Esophagus squamous epithelium (tissue), 5 donors: ENCODE data around the gene MED15. TPM values are rescaled to one million over a fixed set of nuclear protein-coding genes. Genes with fewer than 3 reads are reported as not detected.
A peak's percentile ranks its signal among the peaks of the same experiment; 100 is the strongest.

Experiments
- DNase-seq: peaks from one replicate; lab custom pipeline; 2025; lab: John Stamatoyannopoulos, UW
- H3K27ac ChIP-seq, 4 donors: fragments of 200-600 bp; sonication (generic); one replicate each; pipeline ENCODE4 v1.5.1; 2016 to 2019; ENCODE audit warnings: mild to moderate bottlenecking in 1 of 4
- H3K27me3 ChIP-seq, 4 donors: fragments of 200-600 bp; sonication (generic); 1 replicate in 3 of 4; 2 replicates in 1 of 4; pipeline versions ENCODE4 v1.5.1 to v1.6.0; 2017 to 2021; ENCODE audit warnings: antibody characterized with exemption in 1 of 4
- H3K36me3 ChIP-seq, 3 donors: fragments of 200-600 bp; sonication (generic); one replicate each; pipeline ENCODE4 v1.5.1; 2016 to 2019
- H3K4me1 ChIP-seq, 3 donors: fragments of 200-600 bp; sonication (generic); one replicate each; pipeline ENCODE4 v1.5.1; 2017 to 2019
- H3K4me3 ChIP-seq, 4 donors: fragments of 200-600 bp; sonication (generic); 1 replicate in 3 of 4; 2 replicates in 1 of 4; pipeline ENCODE4 v1.5.1; 2016 to 2019; ENCODE audit warnings: mild to moderate bottlenecking in 2 of 4, moderate library complexity in 1 of 4
- H3K9me3 ChIP-seq, 3 donors: fragments of 200-600 bp; sonication (generic); one replicate each; pipeline ENCODE4 v1.5.1; 2016 to 2019
- POLR2A ChIP-seq, 4 donors: fragments of 450-650 bp; IDR thresholded peaks; one replicate each; pipeline ENCODE4 v1.6.1; 2017; ENCODE audit warnings: antibody characterized with exemption in 4 of 4, mild to moderate bottlenecking in 4 of 4, moderate library complexity in 3 of 4
- WGBS, 2 donors: methylation state at CpG; one replicate each; pipeline ENCODE4 v1.1.5; 2018; 5-methylcytosine and 5-hydroxymethylcytosine counted together
- intact Hi-C: fragments of 100-400 bp; cut with DNase I; formaldehyde crosslinking; loops from one replicate; pipeline ENCODE4 v1.15.0; 2022
- total RNA-seq, 4 donors: library from RNA; depleted of rRNA; stranded (reverse); fragments of >200 nt; gene quantifications; one replicate each; pipeline ENCODE4 v1.1.0, GENCODE V29; 2016
- TF ChIP-seq, protein P1 (sequence below), 6 experiments: fragments of 450-650 bp in 4 of 6; fragments of 200-600 bp in 2 of 6; sonication (generic) in 2 of 6; IDR thresholded peaks; one replicate each; pipeline ENCODE4 v1.5.1; 2016 to 2019; ENCODE audit warnings: antibody characterized with exemption in 6 of 6, mild to moderate bottlenecking in 4 of 6, moderate library complexity in 4 of 6
- donor health status: DM: yes; HTN: yes; CAD: no.

Gene MED15
- total RNA-seq, 4 donors from 2014 or later = 31.6 to 51.4 (median 46.1) TPM

DNA sequence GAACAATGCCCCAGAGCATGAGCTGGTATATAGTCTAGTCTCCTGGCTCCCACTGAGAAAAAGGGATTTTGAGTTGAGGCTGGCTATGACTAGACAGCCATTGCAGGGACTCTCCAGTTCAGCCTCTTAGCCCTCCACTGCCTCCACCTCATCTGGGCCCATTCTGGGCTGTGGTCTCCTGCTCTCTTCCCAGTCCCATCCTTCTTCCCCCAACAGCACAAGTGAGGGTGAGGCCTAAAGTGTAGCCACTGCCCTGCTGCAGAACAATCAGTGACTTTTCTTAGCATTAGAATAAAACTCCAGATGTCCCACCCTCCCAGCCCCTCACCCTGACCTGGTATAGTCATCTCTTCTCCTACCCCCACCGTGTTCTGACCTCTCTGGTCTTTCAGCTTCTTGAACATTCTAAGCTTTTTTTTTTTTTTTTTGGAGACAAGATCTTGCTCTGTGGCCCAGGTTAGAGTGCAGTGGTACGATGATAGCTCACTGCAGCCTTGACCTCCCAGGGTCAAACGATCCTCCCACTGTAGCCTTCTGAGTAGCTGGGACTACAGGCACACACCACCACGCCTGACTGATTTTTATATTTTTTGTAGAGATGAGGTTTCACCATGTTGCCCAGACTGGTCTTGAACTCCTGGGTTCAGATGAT is 4.3 kb downstream of the MED15 start:
- no peak for TF ChIP-seq POLR2A (IDR thresholded peaks at IDR 0.05)
- TF ChIP-seq, protein P1, sequence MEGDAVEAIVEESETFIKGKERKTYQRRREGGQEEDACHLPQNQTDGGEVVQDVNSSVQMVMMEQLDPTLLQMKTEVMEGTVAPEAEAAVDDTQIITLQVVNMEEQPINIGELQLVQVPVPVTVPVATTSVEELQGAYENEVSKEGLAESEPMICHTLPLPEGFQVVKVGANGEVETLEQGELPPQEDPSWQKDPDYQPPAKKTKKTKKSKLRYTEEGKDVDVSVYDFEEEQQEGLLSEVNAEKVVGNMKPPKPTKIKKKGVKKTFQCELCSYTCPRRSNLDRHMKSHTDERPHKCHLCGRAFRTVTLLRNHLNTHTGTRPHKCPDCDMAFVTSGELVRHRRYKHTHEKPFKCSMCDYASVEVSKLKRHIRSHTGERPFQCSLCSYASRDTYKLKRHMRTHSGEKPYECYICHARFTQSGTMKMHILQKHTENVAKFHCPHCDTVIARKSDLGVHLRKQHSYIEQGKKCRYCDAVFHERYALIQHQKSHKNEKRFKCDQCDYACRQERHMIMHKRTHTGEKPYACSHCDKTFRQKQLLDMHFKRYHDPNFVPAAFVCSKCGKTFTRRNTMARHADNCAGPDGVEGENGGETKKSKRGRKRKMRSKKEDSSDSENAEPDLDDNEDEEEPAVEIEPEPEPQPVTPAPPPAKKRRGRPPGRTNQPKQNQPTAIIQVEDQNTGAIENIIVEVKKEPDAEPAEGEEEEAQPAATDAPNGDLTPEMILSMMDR (IDR thresholded peaks at IDR 0.05) = no peak
- Histone ChIP-seq H3K36me3 (no peaks in the 10 kb centered on the region), H3K4me3 (no peak overlapping the region), H3K4me1 (peaks cover 48 to 95% (median 58%) of the 10 kb centered on the region in 3 donors), H3K9me3 (no peaks in the 10 kb centered on the region), H3K27ac (peak overlapping the region in 2 of 4 donors; percentile 14 to 99), H3K27me3 (no peaks in the 10 kb centered on the region)
- intact Hi-C loops = no loop called here
- 75 to 88% methylated on average over 3 to 4 of the region's 4 CpGs for WGBS, 2 donors
- DNase-seq = no peak

DNA sequence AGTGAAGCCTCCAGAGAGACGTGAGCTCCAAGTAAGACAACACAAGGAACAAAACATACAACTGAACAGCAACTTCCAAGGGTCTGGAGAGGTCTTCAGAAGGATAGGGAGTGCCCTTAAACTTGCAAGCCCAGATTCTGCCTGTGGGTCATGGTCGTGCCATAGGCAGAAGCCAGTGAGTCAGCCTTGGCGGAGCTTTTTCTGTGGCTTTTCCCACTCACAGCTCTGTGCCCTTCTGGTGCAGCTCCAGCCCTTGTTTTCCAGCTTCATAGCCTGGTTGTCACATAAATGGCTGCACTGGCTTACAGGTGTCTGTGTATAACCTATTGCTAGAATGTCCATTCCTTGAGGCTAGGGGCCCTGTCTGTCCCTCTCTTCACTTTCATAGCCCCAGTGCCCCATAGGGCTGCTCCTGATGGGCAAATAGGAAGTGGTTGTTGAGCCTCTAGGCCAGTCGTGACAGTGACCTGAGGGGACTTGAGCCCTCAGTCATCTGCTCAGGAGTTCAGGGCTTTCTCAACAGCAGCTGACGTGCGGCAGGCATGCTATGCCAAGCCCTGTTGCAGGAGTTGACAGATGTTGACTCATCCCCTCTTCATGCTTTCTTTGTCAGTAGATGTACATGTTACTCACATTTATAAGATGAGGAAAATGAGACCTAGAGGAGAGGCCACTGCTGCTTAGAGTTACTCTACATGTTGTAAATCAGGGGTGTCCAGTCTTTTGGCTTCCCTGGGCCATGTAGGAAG is 7.4 kb downstream of the MED15 start:
- TF ChIP-seq, protein P1 (IDR thresholded peaks at IDR 0.05) = no peak
- no peak for TF ChIP-seq POLR2A (IDR thresholded peaks at IDR 0.05)
- peak overlapping the region; percentile 61 to 90 (median 74) for H3K27ac ChIP-seq
- peaks cover 0 to 22% (median 3%) of the 10 kb centered on the region in 3 donors for H3K36me3 ChIP-seq
- peaks cover 34 to 100% (median 66%) of the 10 kb centered on the region in 3 donors for H3K4me1 ChIP-seq
- no peak overlapping the region for H3K4me3 ChIP-seq
- no peak for DNase-seq
- intact Hi-C loops = no loop called here
- whole genome bisulfite sequencing, 2 donors = 34 to 38% methylated on average over 6 of the region's 6 CpGs
- H3K27me3 ChIP-seq = no peaks in the 10 kb centered on the region
- H3K9me3 ChIP-seq = no peaks in the 10 kb centered on the region

DNA sequence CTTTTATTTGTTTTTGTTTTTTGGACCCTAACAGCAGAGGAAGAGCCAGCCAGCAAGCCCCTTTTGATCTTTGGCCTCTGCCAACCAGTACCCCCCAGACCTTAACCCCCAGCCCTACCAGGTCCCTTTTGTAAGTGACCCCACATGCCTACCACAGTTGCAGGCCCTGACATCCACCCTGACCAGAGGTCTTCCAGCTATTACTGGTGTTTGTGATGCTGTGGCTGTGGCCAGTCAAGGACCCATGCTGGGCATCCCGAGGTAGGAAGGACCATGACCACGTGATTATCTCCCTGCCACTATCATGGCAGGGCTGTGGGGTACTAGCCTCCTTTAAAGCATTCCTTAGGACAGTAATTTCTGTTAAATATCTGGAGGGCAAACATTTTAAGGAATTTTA is 9.0 kb downstream of the MED15 start:
- H3K4me3 ChIP-seq = no peak overlapping the region
- H3K9me3 ChIP-seq = no peaks in the 10 kb centered on the region
- intact Hi-C loops = no loop called here
- H3K4me1 ChIP-seq = peaks cover 30 to 92% (median 50%) of the 10 kb centered on the region in 3 donors
- H3K27ac ChIP-seq = peak overlapping the region in 1 of 4 donors; percentile 35
- DNase-seq = no peak
- peaks cover 0 to 37% (median 7%) of the 10 kb centered on the region in 3 donors for H3K36me3 ChIP-seq
- TF ChIP-seq, protein P1 (IDR thresholded peaks at IDR 0.05) = no peak
- no peak for TF ChIP-seq POLR2A (IDR thresholded peaks at IDR 0.05)
- no peaks in the 10 kb centered on the region for H3K27me3 ChIP-seq
- WGBS, 2 donors = 91 to 94% methylated on average over 2 of the region's 2 CpGs

DNA sequence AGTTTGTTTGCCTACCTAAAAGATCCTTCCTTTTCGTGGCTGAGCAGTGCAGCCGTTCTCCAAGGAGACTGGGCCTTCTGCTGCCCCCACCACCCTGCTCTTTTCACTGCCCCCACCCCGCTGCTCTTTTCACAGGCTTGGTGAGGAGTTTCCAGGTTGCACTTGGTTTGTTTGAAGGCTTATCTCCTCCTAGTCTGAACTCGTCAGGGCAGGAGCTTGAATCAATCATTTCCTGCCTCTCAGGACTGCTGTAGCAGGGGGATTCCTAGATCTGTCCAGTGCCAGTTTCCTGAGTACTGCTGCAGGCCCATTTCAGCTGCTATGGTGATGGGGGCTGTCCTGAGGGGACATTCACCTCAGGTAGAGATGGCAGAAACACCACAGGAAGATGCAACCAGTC is 10.0 kb downstream of the MED15 start:
- no peak for DNase-seq
- Histone ChIP-seq H3K27ac (peak overlapping the region; percentile 12 to 43 (median 30)), H3K4me3 (no peak overlapping the region), H3K27me3 (no peaks in the 10 kb centered on the region), H3K36me3 (peaks cover 0 to 44% (median 7%) of the 10 kb centered on the region in 3 donors), H3K9me3 (no peaks in the 10 kb centered on the region), H3K4me1 (peaks cover 25 to 92% (median 51%) of the 10 kb centered on the region in 3 donors)
- TF ChIP-seq, protein P1 (IDR thresholded peaks at IDR 0.05) = no peak
- TF ChIP-seq POLR2A (IDR thresholded peaks at IDR 0.05) = no peak
- WGBS, 2 donors = 5 to 38% methylated on average over 3 of the region's 4 CpGs
- intact Hi-C loops = no loop called here
